ENCODE measurements around the gene NPR1.

- TF ChIP-seq CTCF (IDR thresholded peaks at IDR 0.05) (no peak), POLR2AphosphoS5 (IDR thresholded peaks at IDR 0.05) (no peak), POLR2A (IDR thresholded peaks at IDR 0.05) (no peak)
These were observed 19.3 kb upstream of the NPR1 start for GRCh38 chr1:153659175-153659534.

All from breast epithelium (tissue), 3 donors.